ENCODE measurements around the gene PKP2.

DNA sequence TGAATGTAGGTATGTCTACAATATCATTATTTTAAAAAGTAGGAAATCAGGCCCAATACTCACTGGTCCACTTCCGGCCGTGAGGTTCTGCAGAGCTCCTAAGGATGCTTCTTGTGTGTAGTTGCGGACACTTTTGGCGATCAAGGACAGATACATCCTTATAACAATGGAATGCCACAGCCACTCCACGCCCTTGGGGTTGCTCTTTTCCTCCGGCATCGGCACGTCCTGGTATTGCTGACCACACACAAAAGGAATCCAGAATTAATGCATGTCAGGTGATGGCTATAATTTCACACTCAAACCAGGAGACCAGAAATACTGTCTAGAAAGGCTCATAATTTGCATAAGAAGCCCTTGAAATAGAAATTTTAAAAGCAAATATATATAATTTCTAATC is 75.3 kb downstream of the PKP2 start:
- TF ChIP-seq, protein P1, sequence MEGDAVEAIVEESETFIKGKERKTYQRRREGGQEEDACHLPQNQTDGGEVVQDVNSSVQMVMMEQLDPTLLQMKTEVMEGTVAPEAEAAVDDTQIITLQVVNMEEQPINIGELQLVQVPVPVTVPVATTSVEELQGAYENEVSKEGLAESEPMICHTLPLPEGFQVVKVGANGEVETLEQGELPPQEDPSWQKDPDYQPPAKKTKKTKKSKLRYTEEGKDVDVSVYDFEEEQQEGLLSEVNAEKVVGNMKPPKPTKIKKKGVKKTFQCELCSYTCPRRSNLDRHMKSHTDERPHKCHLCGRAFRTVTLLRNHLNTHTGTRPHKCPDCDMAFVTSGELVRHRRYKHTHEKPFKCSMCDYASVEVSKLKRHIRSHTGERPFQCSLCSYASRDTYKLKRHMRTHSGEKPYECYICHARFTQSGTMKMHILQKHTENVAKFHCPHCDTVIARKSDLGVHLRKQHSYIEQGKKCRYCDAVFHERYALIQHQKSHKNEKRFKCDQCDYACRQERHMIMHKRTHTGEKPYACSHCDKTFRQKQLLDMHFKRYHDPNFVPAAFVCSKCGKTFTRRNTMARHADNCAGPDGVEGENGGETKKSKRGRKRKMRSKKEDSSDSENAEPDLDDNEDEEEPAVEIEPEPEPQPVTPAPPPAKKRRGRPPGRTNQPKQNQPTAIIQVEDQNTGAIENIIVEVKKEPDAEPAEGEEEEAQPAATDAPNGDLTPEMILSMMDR (IDR thresholded peaks at IDR 0.05): no peak
- TF ChIP-seq POLR2A (IDR thresholded peaks at IDR 0.05): no peak
